Uterus (tissue), 2 donors: Measurements from ENCODE around the gene RNF19B.

Source experiments
- POLR2A ChIP-seq, 2 donors: fragments of 450-650 bp; IDR thresholded peaks; one replicate each; pipeline ENCODE4 v1.6.1; 2016; ENCODE audit warnings: antibody characterized with exemption in 2 of 2, mild to moderate bottlenecking in 1 of 2, moderate library complexity in 1 of 2
- TF ChIP-seq, protein P1 (sequence below), 4 experiments: fragments of 200-600 bp in 2 of 4; fragments of 450-650 bp in 2 of 4; sonication (generic) in 2 of 4; IDR thresholded peaks; one replicate each; pipeline ENCODE4 v1.5.1; 2016 to 2019; ENCODE audit warnings: antibody characterized with exemption in 4 of 4, mild to moderate bottlenecking in 2 of 4, moderate library complexity in 1 of 4

GRCh38 chr1:32958827-32959226 is 5.8 kb downstream of the RNF19B start:
- TF ChIP-seq, protein P1, sequence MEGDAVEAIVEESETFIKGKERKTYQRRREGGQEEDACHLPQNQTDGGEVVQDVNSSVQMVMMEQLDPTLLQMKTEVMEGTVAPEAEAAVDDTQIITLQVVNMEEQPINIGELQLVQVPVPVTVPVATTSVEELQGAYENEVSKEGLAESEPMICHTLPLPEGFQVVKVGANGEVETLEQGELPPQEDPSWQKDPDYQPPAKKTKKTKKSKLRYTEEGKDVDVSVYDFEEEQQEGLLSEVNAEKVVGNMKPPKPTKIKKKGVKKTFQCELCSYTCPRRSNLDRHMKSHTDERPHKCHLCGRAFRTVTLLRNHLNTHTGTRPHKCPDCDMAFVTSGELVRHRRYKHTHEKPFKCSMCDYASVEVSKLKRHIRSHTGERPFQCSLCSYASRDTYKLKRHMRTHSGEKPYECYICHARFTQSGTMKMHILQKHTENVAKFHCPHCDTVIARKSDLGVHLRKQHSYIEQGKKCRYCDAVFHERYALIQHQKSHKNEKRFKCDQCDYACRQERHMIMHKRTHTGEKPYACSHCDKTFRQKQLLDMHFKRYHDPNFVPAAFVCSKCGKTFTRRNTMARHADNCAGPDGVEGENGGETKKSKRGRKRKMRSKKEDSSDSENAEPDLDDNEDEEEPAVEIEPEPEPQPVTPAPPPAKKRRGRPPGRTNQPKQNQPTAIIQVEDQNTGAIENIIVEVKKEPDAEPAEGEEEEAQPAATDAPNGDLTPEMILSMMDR (IDR thresholded peaks at IDR 0.05), result no peak
- TF ChIP-seq POLR2A (IDR thresholded peaks at IDR 0.05), result no peak
